Measurements from ENCODE around the gene TMEM225. TPM values are rescaled to one million over a fixed set of nuclear protein-coding genes. Genes with fewer than 3 reads are reported as not detected.

TMEM225 gene, protein sequence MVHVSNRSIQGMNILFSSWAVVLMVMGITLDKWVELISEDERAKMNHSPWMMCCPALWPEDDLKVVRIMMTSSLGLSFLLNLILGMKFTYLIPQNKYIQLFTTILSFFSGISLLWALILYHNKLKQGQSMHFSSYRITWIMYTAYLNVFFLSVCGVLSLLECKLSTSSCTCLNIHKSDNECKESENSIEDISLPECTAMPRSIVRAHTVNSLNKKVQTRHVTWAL
- not detected in 2 replicates for total RNA-seq (ENCODE audit: low replicate concordance)

DNA sequence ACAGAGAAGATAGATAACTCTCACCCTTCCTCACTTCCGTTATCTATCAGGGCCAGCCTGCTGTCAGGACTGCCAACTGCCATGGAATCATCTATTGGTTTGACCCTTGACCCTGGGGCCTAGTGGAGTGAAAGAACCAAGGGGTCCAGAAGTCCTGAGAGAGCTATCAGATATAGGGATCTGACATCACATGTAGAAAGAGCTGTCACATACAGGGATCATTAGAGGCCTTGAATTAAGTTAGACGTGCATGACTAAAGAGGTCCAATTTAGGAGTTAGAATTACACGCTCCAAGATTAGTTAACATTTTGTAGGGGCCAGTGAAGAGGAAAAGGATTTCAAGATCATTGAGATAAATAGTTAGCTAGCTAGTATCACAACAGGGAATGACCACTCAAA, at the start of gene TMEM225:
Gene TMEM225, minus strand, starts transcription at position 101 of the 400 bp plus-strand sequence. CDS start 245 bp downstream, outside the sequence.
- DNase-seq (ENCODE audit: low read depth) = no peak
- H3K4me3 ChIP-seq (ENCODE audit: low read depth, low read length) = no peak within 1 kb of the TSS
- TF ChIP-seq, protein P1, sequence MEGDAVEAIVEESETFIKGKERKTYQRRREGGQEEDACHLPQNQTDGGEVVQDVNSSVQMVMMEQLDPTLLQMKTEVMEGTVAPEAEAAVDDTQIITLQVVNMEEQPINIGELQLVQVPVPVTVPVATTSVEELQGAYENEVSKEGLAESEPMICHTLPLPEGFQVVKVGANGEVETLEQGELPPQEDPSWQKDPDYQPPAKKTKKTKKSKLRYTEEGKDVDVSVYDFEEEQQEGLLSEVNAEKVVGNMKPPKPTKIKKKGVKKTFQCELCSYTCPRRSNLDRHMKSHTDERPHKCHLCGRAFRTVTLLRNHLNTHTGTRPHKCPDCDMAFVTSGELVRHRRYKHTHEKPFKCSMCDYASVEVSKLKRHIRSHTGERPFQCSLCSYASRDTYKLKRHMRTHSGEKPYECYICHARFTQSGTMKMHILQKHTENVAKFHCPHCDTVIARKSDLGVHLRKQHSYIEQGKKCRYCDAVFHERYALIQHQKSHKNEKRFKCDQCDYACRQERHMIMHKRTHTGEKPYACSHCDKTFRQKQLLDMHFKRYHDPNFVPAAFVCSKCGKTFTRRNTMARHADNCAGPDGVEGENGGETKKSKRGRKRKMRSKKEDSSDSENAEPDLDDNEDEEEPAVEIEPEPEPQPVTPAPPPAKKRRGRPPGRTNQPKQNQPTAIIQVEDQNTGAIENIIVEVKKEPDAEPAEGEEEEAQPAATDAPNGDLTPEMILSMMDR (IDR thresholded peaks at IDR 0.05; ENCODE audit: insufficient read depth, low read length) = no peak

DNA sequence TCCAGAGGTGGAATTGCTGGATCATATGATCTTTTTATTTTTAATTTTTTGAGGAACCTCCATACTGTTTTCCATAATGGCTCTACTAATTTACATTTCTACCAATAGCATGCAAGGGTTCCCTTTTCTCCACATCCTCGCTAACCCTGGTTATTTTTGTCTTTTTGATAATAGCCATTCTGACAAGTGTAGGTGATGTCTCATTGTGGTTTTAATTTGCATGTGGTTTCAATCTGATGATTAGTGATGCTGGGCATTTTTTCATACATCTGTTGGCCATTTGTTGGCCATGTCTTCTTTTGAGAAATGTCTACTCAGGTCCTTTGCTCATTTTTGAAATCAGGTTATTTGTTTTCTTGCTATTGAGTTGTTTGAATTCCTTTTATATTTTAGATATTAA, 38.6 kb upstream of the TMEM225 start:
- no peak for DNase-seq (ENCODE audit: low read depth)
- H3K4me3 ChIP-seq (ENCODE audit: low read depth, low read length) = no peak overlapping the region
- TF ChIP-seq, protein P1 (IDR thresholded peaks at IDR 0.05; ENCODE audit: insufficient read depth, low read length) = no peak

DNA sequence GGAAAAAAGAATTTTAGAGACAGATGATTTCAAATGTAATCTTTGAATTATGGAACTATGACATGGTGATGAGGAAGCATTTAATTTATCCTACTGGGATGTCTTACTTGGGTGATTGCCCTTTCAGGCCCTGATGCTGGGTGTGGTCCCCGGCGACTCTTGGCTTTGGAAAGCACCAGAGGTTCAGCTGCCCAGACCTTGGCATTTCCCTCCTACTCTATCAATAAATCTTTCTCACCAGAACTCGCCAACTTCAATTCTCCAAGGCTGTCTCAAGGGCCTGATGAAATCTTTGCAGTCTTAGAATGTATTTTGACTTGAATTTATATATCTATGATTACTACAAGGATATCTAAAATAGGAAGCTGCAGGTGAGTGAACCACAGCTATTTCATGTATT, 35.5 kb upstream of the TMEM225 start:
- DNase-seq (ENCODE audit: low read depth) = no peak
- no peak overlapping the region for H3K4me3 ChIP-seq (ENCODE audit: low read depth, low read length)
- TF ChIP-seq, protein P1 (IDR thresholded peaks at IDR 0.05; ENCODE audit: insufficient read depth, low read length) = no peak

DNA sequence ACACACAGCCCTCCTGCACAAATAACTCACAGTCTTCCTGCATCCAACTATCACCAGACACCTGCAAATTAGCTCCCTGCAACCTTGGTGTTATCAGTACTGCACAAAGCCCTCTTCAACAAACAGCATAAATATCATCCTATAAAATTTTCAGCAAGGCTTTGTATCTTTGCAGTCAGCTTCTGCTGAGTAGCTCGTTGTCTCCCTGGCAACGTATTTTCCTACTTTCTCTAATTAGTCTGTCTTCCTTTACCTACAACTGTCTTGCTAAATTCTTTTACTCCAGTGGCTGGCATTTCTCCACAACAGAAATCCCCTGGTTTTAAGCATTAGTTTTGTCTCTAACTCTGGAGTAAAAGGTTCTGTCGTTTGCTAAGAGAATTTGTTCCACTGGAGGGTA, 20.4 kb upstream of the TMEM225 start:
- H3K4me3 ChIP-seq (ENCODE audit: low read depth, low read length) = no peak overlapping the region
- no peak for DNase-seq (ENCODE audit: low read depth)
- TF ChIP-seq, protein P1 (IDR thresholded peaks at IDR 0.05; ENCODE audit: insufficient read depth, low read length) = no peak

DNA sequence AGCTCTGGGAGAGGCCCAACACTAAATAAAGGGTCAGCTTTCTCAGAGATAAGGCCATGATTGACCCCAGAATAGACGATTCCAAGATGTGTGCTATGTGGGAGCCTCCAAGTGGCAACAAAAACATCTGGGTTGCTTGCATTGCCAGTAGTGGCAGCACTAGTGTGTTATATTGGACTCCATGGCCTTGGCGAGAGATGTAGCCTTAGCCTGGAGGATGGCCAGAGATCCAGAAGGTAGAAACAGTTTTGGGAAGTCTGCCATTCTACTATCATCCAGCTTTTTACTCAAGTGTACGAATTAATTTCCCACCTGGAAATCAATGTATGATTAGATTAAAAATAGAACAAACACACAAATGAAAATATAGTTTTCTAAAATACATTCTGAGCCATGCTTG, 19.5 kb upstream of the TMEM225 start:
- no peak overlapping the region for H3K4me3 ChIP-seq (ENCODE audit: low read depth, low read length)
- TF ChIP-seq, protein P1 (IDR thresholded peaks at IDR 0.05; ENCODE audit: insufficient read depth, low read length) = no peak
- DNase-seq (ENCODE audit: low read depth) = no peak

DNA sequence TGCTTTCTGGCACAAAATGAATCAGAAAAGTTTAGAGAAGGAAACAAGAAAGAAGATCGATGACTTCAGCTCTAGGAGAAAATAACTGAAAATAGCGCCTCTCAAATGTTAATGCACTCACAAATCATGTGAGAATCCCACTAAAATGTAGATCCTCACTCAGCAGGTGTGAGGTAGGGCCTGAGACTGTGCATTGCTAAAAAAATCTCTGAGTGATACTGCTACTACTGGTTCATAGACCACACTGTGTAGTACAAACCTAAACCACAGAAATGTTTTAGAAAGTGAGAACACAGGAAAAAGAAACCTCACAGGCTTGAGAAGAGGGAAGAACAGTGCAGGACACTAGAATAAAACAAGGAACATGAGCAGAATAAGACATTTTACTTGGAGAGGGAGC, 18.5 kb upstream of the TMEM225 start:
- no peak for DNase-seq (ENCODE audit: low read depth)
- H3K4me3 ChIP-seq (ENCODE audit: low read depth, low read length) = no peak overlapping the region
- TF ChIP-seq, protein P1 (IDR thresholded peaks at IDR 0.05; ENCODE audit: insufficient read depth, low read length) = no peak

DNA sequence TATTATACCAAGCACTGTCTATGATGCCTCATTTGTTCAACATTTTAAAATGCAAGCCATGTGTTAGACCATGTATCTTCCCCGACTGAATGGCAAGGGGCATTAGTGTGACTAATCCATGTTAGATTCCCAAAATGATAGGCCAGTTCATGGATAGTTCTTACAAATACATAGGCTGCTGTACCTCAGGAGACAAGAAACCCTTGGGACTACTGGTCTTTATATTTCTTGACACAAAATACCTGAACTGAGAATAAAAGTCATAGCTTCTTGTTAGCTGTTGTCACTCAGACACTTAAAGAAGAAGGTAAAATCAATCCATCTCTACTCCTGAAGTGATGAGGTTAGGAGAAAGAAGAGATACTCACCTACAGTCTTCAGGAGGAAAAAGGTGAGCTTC, 16.4 kb upstream of the TMEM225 start, which contains the start of gene OR8D4:
Gene OR8D4, plus strand, starts transcription at position 301 of the 400 bp plus-strand sequence. CDS start 4,265 bp downstream, outside the sequence.
- TF ChIP-seq, protein P1 (IDR thresholded peaks at IDR 0.05; ENCODE audit: insufficient read depth, low read length) = no peak
- H3K4me3 ChIP-seq (ENCODE audit: low read depth, low read length) = no peak within 1 kb of the TSS
- DNase-seq (ENCODE audit: low read depth) = no peak

Measured in fibroblast of the aortic adventitia (primary cell).